SIG-M5 (cell line): Measurements from ENCODE around the gene ASCL2.
"Not testable (repeated sequence)": the region's sequence is repeated elsewhere in the genome, so short reads cannot be mapped to it uniquely, and the experiment has no call there.

Experiments
- DNase-seq: peaks from one replicate; lab custom pipeline; 2025; lab: John Stamatoyannopoulos, UW

Gene ASCL2

DNA sequence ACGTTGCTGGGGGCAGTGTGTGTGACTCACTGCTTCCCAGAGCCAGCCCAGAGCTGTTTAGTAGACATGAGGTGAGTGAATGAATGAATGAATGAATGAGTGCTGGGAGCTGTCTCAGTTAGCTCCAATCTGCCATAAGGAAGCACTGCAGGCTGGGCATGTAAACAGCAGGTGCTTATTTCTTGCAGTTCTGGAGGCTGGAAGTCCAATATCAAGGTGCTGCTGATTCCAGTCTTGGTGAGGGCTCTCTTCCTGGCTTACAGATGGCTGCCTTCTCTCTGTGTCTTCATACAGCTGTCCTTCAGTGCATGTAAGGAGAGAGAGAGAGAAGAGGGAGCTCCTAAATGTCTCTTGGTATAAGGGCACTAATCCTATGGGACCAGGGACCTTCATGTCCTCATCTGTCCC, 27.2 kb upstream of the ASCL2 start:
- DNase-seq: no peak

DNA sequence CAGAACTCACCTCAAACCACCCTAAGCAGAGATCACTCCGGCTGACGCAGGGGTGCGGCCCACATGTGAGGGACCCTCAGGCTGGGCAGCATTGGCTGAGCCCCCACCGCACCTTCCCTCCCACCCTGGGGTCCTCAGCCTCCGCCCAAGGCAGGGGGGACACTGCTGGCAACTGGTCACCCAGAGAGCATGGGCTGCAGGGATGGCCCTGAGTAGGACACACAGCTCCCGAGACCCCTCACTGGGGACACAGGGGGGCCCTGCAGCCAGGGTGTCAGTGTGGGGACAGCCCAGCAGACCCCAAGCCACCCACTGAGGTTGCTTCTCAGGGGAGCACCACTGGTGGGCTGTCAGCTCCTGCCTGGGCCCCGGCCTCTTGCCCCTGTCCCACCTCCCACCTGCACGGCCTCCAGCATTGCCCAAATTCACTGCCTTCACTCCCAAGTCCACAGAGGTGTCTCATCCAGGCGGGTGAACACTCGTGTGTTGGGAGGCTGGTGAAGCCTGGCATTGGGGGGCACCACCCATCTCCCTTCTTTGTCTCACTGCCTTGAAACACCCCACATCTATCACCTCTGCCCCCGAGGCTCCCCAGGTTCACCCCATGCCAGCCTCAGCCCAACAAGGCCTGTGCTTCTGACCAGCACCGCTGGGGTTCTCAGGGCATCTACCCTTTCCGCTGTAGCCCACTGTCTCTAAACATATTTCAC, 26.7 kb upstream of the ASCL2 start:
- DNase-seq: no peak

DNA sequence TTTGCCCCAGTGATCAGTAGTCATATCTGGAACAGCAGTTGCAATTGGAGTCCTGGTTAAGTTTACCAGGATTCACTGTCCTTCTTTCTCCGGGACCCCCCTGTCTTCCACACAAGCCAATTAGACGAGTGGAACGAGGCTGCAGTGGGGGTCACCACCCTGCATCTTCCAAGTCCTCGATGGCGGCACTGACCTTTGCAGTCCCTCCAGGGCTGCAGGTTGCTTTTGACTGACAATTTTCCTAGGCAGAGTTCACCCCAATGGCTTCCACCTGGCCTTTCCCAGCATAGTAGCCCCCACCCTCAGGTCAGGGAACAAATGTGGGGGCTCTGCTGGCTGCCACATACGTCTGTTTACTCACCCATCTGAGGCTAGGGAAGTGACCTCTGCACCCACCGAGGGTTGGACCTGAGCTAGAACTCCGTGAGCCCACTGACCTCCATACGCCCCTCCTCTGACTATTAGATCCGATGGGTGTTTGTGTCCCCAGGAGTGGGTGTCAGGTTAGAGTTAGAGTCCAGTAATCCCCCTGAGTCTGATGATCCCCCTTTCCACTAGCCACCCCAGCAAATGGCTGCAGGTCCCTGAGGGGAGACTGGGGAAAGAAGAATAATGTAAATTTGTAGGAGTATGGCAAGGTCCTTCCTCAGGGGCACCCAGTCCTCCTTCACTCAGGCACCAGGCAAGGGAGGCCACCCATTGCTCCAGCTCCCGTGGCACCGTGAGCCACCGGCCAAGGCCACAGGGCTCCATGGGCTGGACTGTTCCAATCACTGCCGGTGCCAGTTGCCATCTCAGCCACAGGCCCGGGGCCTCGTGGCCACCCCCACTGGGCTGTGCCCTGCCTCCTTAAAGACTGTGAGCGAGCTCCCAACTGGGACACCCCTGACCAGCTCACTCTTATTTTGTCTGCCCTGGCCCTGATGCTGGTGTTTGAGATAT, 25.9 kb upstream of the ASCL2 start:
- DNase-seq: no peak

DNA sequence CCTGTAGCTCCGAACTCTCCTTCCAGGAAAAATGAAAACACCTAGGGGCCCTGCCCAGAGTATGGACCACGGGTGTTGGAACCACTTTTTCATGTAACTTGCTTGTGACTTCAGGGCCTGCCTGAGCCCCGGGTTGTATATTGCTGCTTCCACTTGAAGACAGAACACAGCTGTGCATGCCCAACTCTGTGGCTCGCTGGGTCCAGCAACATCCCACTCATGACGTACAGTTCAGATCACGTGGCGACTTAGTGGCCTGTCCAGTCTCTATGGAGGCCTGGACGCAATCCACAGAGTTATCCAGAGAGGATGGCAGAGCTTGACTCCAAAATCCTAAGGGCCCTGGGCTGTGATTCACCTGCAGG, 24.5 kb upstream of the ASCL2 start:
- DNase-seq: no peak

DNA sequence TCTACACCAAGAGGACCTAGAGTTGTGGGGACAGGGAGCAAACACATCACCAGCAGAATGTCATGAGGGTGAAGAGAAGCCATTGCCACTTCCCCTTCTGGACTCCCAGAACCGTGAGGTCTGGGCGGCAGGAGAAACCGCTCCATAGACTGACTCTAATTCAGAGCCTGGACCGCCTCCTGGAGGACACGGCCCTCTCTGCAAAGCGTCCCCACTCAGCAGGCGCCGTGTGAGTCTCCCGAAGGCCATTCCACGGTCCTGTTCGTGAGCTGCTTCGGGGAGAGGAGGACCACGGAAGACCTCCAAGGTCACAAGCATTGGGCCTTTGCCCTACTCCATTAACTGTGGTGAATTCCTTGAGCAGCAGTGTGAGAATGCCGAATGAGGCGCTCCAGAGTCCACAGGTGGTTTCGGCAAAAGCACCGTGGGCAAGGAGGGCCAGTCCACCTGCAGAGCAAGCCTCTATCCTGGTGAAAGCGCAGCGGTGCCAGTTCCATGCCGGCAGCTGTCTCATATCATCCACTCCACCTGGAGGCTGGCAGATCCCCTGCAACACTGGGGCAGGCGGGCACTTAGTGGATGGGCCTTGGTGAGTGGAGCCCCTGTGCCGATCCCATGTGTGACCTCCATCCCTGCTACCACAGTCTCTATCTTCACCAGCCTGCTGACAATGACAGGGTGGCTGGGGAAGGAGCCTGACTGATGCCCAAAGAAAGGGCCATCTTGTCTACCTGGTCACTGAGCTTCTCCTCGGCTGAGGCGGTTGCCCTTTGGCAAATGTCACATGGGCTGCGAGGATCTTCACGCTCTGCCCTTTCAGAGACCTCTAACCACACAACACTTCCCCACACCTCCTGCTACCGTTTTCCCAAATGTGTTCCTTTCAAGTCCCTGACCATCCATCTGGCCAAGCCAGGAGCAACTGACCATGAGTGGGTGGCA, 23.9 kb upstream of the ASCL2 start:
- no peak for DNase-seq

DNA sequence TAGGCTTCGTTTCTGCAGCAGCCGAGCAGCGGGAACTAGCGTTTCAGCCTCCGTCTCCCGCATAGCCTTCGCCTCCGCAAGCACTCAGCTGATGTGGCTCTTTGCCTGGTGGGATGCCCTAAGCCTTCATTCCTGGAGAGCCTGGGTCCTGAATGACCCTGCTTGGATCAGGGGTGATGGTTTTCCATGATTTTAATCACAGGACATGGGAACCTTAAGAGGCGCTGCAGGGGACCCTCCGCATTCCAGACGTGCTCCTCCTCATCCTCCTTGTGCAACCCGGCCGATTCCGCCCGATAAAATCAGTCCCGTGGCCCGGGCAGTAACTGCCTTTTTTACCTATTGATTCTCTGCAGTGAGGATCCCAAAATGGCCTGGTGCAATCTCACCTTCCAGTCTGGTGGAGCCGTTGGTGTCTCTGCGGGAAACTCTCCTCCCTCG, 23.2 kb upstream of the ASCL2 start:
- DNase-seq: no peak

DNA sequence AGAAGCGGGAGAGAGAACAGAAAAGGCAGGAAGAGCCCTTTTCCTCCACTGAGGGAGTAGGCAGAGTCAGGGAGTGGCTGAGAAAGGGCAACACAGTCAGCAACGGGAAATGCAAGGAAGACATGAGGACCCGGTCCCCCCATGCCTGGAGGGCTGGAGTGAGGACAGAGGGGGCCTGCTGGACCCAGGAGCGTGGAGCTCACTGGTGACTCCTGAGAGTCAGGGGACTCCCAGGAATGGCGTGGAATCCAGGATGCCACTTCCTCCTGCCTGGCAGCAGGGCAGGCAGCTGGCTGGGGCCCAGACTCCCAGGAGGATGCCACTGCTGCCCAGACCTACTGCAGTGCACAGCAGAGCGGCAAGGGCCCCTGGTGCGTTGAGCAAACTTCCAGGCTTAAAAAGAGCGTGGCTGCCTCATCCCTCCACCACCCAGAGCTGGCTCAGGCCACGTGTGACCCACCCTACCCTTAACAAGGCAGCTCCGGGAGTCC, 20.0 kb upstream of the ASCL2 start:
- DNase-seq: no peak

DNA sequence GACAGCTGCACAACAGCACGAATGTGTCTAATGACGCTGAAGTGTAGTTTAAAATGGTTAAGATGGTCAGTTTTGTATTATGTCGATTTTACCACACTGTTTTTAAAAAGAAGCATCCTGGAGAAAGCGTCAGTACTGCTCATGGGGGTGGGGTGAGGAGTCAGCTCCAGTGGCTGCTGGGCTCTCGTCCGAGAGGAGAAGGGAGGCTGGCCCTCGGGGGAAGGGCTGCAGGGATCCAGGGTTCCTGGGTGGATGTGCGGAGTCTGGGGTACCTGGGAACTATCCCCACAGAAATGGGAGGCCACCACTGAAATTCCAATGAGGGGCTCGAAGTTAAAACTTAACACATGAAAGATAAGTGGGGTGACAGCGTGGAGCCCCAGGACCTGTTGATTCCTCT, 19.5 kb upstream of the ASCL2 start:
- DNase-seq: no peak

DNA sequence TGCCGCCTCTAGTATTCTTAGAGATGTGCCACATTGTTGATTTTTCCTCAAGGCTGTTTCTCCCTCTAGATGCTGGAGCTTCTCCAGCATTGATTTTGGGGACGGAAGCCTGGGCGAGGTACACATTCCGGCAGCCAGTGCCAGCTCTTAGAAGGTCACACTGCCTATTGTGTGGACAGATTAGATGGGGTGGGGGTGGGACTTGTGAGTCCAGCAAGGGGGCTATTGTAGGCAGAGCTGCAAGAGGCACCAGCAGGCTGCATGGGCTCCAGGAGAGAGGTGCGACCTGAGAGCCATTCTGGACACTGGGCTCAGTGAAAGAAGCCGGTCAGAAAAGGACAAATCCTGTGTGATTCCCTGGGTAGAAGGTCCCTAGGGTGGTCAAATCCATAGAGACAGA, 19.0 kb upstream of the ASCL2 start:
- DNase-seq: no peak

DNA sequence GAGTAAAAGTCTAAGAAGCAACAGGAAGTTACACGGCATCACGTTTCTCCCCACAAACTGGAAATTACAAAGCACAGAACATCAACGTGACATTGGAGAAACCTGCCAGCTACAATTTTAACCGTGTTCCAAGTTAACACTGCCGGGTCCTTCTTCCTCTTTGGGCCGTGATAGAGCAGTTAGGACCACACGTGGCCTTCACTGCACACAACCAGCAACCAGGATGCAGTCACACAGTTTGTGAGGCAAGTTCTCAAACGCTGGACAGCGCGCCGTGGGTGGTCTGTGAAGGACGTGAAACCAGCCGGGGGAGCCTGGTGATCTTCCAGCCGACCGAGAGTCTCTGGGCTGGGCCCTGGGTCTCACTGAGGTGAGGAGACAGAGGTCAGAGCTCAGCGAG, 16.7 kb upstream of the ASCL2 start:
- DNase-seq: no peak

DNA sequence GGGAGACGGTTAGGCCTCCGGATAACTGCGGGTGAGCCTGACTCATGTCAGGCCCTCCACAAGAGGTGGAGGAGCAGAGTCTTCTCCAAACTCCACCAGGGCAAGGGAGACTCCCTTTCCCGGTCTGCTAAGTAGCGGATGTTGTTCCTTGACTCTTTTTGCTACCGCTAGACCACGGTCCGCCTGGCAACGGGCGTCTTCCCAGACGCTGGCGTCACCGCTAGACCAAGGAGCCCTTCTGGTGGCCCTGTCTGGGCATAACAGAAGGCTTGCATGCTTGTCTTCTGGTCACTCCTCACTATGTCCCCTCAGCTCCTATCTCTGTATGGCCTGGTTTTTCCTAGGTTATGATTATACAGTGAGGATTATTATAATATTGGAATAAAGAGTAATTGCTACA, 16.0 kb upstream of the ASCL2 start:
- not testable (repeated sequence) for DNase-seq

DNA sequence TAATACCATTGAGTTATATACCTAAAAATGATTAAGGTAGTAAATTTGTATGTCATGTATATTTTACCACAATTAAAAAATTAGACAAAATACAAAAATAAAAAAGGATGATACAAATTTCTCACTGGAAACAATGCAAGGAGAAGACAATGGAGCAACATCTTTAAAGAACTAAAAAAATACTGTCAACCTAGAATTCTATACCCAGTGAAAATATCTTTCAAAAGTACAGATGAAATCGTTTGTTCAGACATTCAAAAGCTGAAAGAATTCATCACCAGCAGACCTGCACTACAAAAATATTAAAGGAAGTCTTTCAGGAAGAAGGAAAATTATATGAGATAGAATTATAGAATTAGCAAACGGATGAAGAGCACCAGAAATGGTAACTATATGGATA, 9.8 kb upstream of the ASCL2 start:
- DNase-seq: no peak

DNA sequence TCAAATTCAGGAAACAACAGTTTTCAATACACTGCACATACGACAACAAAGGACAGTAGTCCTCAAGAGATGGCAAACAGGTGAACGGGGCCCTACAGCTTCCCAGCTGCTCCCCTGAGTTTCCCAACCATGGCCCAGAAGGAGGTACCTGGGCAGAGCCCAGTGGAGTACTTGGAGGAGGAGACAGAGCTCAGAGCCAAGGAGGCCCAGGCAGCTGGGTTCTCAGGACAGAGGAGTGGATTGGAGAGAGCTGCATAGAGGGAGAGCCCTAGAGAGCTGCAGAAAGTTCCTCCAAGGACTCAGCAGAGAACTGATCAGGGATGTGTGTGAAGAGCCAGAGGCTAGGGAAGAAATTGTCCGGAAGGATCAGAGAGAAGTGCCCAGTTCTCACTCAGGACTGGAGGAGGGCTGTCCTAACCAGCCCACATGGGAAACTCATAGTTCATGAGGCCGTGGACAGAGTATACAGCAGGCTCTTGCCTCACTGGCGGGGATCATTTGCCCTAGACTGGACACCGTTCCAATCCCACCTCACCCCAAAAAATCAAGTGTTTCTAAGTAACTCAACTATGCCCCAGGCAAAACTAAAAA, 7.6 kb upstream of the ASCL2 start:
- no peak for DNase-seq

DNA sequence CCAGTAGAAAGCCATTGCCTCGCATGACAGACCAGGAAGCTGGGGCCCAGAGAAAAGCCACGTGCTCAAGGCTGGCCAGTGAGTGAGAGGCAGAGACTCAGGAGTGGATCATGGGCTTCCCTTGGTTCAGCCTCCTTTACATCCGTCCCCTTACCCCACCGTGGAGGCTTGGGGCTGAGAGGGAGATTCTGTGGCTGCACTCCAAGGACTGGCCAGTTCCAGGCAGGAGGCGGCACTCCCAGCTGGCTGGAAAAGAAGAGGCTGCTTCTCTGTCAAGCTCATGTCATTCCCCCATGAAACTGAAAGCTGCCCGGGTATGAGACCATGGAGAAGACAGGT, 6.6 kb upstream of the ASCL2 start:
- DNase-seq: no peak

DNA sequence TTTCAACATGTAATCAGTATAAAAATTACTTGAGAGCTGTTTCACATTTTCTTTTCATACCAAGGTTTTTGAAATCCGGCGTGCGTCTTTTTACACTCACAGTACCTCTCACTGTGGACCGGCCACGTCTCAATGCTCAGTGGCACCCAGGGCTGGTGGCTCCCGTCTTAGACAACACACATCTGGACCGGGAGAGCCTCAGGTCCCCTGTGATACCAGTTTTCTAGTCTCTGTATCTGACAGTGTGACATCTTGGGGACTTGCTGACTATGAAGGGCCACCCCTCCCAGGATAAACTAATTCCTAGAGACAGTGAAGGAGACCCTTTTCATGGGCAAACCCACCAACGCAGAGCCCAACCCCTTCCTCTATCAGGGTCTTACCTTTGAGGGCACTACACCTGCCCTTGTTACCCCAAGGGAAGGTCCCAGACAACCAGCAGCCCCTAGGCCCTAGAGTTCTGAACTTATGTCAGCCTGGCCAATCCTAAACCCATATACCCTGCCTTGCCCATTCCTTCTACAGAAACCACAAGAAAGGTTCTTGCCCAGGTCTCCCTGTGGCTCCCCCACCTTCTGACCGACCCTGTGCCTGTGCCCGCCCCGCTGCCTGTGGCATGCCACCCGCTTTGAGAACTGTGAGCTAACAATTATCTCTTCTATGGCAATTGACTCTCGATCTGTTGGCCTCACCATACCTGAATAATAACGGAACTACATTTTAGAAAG, 6.1 kb upstream of the ASCL2 start:
- DNase-seq: no peak

DNA sequence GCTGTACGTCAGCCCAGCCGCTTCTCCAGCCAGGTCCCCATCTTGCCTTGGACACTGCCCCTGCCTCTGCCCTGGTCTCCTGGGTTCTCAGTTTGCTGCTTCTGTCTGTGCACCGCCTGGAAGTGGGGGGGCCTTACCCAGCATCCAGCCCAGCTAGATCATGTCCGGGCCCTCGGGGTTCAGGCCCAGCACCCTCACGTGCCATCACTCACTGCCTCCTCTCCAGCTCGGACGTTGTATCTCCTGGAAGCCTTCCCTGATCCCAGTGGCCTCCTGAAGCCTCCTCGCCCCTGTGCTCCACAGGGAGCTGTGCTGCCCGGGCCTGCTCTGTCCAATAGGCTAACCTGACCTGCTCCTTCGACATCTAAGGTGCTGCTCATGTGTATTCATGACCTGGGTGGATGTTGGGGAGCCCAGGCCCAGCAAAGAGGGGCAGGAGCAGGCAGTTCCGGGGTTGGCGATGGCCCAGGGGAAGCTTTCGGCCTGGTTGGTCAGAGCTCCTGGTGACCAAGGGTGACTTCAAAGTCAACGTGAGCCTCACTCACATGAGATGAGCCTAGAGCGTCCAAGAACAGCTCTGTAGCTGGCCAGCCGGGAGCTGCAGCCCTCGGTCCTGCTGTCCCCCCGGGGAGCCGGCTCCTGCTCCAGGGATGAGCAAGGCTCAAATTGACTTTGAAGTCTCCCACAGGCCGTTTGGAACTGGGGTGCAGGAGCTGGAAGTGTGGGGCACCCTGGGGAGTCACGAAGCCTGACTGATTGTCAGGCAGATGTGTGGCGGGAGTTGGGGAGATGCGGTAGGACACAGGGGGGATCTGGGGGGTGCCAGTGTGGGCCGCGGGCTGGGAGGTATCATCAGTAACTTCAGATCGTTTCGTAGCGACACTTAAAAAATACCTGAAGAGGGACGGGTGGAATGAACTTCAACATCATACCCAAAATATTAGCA, 5.2 kb upstream of the ASCL2 start:
- no peak for DNase-seq

DNA sequence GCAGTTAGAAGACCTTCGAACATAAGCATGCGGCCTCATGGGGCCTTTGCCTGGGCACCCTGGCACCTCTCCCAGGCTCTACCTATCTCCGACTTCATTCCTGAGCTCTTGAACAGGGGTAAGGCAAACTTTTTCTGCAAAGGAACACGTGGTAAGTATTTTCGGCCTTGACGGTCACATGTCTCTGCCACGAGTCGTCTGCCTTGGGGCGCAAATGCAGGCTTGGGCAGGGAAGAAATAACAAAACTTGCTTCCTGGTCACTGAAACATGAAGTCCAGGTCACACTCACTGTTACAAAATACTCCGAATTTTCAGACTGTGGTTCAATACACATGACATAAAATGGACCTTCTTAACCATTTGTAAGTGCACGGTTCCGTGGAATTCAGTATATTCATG, 3.4 kb upstream of the ASCL2 start:
- no peak for DNase-seq

DNA sequence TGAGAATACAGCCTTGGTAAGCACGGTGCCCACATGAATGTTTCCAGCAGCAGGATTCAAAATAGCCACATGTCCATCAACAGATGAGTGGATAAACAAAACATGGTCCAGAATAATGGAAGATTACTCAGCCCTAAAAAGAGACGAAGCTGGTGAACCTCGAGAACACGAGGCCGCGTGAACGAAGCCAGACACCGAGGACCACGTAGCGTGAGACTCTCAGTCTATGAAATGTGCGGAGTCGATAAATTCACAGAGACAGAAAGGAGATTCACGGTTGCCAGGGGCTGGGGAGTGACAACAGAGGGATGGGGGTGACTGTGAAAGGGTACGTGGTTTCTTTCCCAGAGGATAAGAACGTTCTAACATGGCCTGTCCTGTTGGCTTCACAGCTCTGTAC, 2.9 kb upstream of the ASCL2 start:
- no peak for DNase-seq

DNA sequence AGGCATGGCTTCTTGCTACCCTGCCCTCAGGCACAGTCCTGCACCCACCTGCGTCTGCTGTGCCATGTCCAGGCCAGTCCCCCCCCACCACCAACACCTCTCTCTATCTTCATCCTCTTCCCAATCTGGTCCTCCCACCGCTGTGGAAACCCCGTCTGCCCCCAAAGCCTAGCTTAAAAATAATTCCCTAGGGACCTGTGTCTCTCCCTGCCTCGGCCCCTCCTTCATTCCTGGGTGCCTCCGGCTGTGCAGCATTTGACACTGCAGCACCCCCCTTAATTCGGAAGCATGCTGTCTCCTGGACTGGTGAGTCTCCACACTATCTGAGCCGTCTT, 2.5 kb upstream of the ASCL2 start:
- DNase-seq: no peak

DNA sequence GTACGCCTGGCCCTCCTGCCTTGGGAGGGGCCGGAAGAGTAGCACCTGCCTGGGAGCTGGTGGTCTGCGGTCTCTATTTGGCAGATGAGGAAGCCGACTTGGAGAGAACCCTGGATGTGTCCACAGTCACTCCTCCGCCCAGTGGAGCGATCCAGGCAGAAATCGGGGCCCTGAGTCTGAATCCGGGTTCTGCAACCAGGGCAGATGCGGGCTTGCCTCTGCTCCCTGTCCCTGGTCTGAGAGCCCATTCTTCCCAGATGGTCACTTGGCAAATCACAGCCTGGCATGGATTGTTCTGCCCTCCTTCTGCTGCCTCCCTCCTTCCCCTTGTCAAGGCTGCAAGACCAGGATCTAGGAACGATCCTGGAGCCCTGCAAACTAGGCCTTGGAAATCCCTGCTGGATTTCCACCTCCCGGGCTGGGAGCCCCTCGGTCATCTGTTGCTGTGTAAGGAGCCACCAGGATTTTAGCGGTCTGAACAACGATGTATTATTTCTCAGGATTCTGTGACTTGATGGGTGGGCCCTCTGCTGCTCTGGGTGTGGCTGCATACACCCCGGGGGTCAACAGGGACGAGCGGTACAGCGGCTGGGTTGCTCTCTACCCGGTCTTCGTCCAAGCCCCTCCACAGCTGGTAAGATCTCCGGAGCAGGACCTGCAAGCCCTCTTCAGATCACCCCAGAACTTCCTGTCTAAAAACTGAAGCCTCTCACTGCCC, 2.0 kb upstream of the ASCL2 start:
- DNase-seq: no peak
